IMR-90 (cell line): Measurements from ENCODE around the gene ZCCHC14. TPM values are rescaled to one million over a fixed set of nuclear protein-coding genes. Genes with fewer than 3 reads are reported as not detected.

Experiments used
- ATAC-seq: fragments of 200-7000 bp; cut with Tn5 transposase; 2 replicates; pipeline ENCODE4 v1.9.1; 2020; ENCODE audit warnings: low read depth, mild to moderate bottlenecking, moderate library complexity
- BruUV-seq: library from RNA; stranded (reverse); fragments of 400-500 nt; replicated peaks from 2 replicates; lab custom pipeline; 2021; lab: Mats Ljungman, UMichigan
- CTCF ChIA-PET: fragments of 300-600 bp; formaldehyde crosslinking; extraction: SDS; loops from one replicate; lab custom pipeline; 2021; ENCODE audit warnings: antibody characterized with exemption; lab: Yijun Ruan, JAX
- POLR2A ChIA-PET: fragments of 300-600 bp; sonication (Branson Sonifier 250); formaldehyde crosslinking; loops from one replicate; lab custom pipeline; 2022; ENCODE audit warnings: antibody characterized with exemption; ENCODE audit not compliant: unreplicated experiment; lab: Charles Lee
- DNase-seq: peaks from one replicate; pipeline ENCODE4 v3.0.0; 2013
- H2AFZ ChIP-seq: replicated peaks from 2 replicates; pipeline ENCODE3; 2013; ENCODE audit warnings: low read length, mild to moderate bottlenecking; ENCODE audit not compliant: poor library complexity
- H2AK5ac ChIP-seq: 2 replicates; pipeline ENCODE4 v1.6.1; 2013; ENCODE audit warnings: low read depth, low read length, inconsistent platforms
- H2AK9ac ChIP-seq: replicated peaks from 2 replicates; pipeline ENCODE3; 2013; ENCODE audit warnings: mild to moderate bottlenecking, low read depth, low read length, moderate library complexity; ENCODE audit not compliant: poor library complexity
- H2BK120ac ChIP-seq: 2 replicates; pipeline ENCODE4 v1.6.1; 2013; ENCODE audit warnings: low read depth, low read length, inconsistent platforms
- H2BK15ac ChIP-seq: 3 replicates; pipeline ENCODE4 v1.6.1; 2013; ENCODE audit warnings: low read depth, low read length, inconsistent platforms
- H2BK20ac ChIP-seq: 2 replicates; pipeline ENCODE4 v1.6.1; 2013; ENCODE audit warnings: low read depth, mild to moderate bottlenecking, inconsistent platforms, low read length, moderate library complexity
- H2BK5ac ChIP-seq: 2 replicates; pipeline ENCODE4 v1.6.1; 2013; ENCODE audit warnings: mild to moderate bottlenecking, low read depth, low read length, inconsistent platforms; ENCODE audit not compliant: poor library complexity, severe bottlenecking
- H3K14ac ChIP-seq: replicated peaks from 2 replicates; pipeline ENCODE4 v1.6.1; 2013; ENCODE audit warnings: low read depth, low read length, inconsistent platforms
- H3K18ac ChIP-seq: 2 replicates; pipeline ENCODE4 v1.6.1; 2013; ENCODE audit warnings: low read depth, low read length, control low read depth
- H3K23ac ChIP-seq: 2 replicates; pipeline ENCODE4 v1.6.1; 2013; ENCODE audit warnings: low read depth, low read length, inconsistent platforms
- H3K27ac ChIP-seq: 2 replicates; pipeline ENCODE4 v1.5.1; 2013; ENCODE audit warnings: mild to moderate bottlenecking, control low read depth, low read length; ENCODE audit not compliant: insufficient read depth
- H3K27me3 ChIP-seq: 2 replicates; pipeline ENCODE4 v1.6.1; 2013; ENCODE audit warnings: low read length; ENCODE audit not compliant: control insufficient read depth, insufficient read depth
- H3K36me3 ChIP-seq: 2 replicates; pipeline ENCODE4 v1.6.1; 2013; ENCODE audit warnings: low read length, mixed read lengths; ENCODE audit not compliant: control insufficient read depth, insufficient read depth
- H3K4ac ChIP-seq: 2 replicates; pipeline ENCODE4 v1.6.1; 2013; ENCODE audit warnings: low read depth, low read length, inconsistent platforms
- H3K4me1 ChIP-seq: 2 replicates; pipeline ENCODE4 v1.6.1; 2013; ENCODE audit warnings: low read length, mixed read lengths; ENCODE audit not compliant: control insufficient read depth, insufficient read depth
- H3K4me2 ChIP-seq: 2 replicates; pipeline ENCODE4 v1.6.1; 2013; ENCODE audit warnings: low read depth, mild to moderate bottlenecking, control low read depth, low read length, moderate library complexity
- H3K4me3 ChIP-seq: 2 replicates; pipeline ENCODE4 v1.5.1; 2013; ENCODE audit warnings: low read depth, mild to moderate bottlenecking, control low read depth, low read length, moderate library complexity; ENCODE audit not compliant: insufficient read depth
- H3K56ac ChIP-seq: 2 replicates; pipeline ENCODE4 v1.6.1; 2013; ENCODE audit warnings: low read length, inconsistent platforms; ENCODE audit not compliant: insufficient read depth; ENCODE audit errors: extremely low read depth
- H3K79me1 ChIP-seq, 2 experiments: 2 replicates each; pipeline ENCODE4 v1.6.1; 2013; ENCODE audit warnings: low read length in 2 of 2, inconsistent platforms in 1 of 2, low read depth in 1 of 2
- H3K9ac ChIP-seq: 2 replicates; pipeline ENCODE4 v1.6.1; 2013; ENCODE audit warnings: low read depth, low read length, control low read depth
- H3K9me1 ChIP-seq: 2 replicates; pipeline ENCODE4 v1.6.1; 2013; ENCODE audit warnings: low read length, inconsistent platforms; ENCODE audit not compliant: insufficient read depth
- H3K9me3 ChIP-seq: 2 replicates; pipeline ENCODE4 v1.6.1; 2013; ENCODE audit warnings: low read length; ENCODE audit not compliant: control insufficient read depth, insufficient read depth
- H4K20me1 ChIP-seq: 2 replicates; pipeline ENCODE4 v1.6.1; 2013; ENCODE audit warnings: low read length, inconsistent platforms; ENCODE audit not compliant: insufficient read depth
- H4K5ac ChIP-seq: 2 replicates; pipeline ENCODE4 v1.6.1; 2013; ENCODE audit warnings: mild to moderate bottlenecking, low read depth, low read length, control low read depth
- H4K8ac ChIP-seq, 2 experiments: 2 replicates each; pipeline ENCODE4 v1.6.1; 2013; ENCODE audit warnings: low read depth in 2 of 2, low read length in 2 of 2, control low read depth in 1 of 2, inconsistent platforms in 1 of 2
- H4K91ac ChIP-seq: 2 replicates; pipeline ENCODE4 v1.6.1; 2013; ENCODE audit warnings: low read depth, low read length, inconsistent platforms; ENCODE audit not compliant: insufficient read depth
- FOS ChIP-seq: fragments of 150-350 bp; IDR thresholded peaks from 2 replicates; pipeline ENCODE4 v1.6.1; 2016; ENCODE audit warnings: low read depth, low read length
- MAFK ChIP-seq: IDR thresholded peaks from 2 replicates; pipeline ENCODE4 v1.6.1; 2012; ENCODE audit warnings: low read depth, low read length, improper control_type of control experiment
- MAZ ChIP-seq: IDR thresholded peaks from 2 replicates; pipeline ENCODE4 v1.6.1; 2012; ENCODE audit warnings: low read depth, mild to moderate bottlenecking, low read length, improper control_type of control experiment, moderate library complexity, borderline replicate concordance
- MXI1 ChIP-seq: IDR thresholded peaks from 2 replicates; pipeline ENCODE4 v1.6.1; 2012; ENCODE audit warnings: low read depth, mild to moderate bottlenecking, low read length, moderate library complexity, borderline replicate concordance
- NFE2L2 ChIP-seq: fragments of 150-350 bp; IDR thresholded peaks from 2 replicates; pipeline ENCODE4 v1.6.1; 2016; ENCODE audit warnings: low read depth, mild to moderate bottlenecking, low read length
- WGBS, 2 experiments: methylation state at CpG; one replicate each; pipeline versions ENCODE4 v1.1.5 to v1.1.7; 2013; ENCODE audit warnings: missing lambda C conversion rate in 2 of 2; ENCODE audit not compliant: insufficient read length in 1 of 2; ENCODE audit errors: extremely low coverage in 2 of 2; 5-methylcytosine and 5-hydroxymethylcytosine counted together
- dilution Hi-C: fragments of 300-500 bp; cut with HindIII; formaldehyde crosslinking; loops from one replicate; pipeline ENCODE4 v1.14.3; 2018; ENCODE audit warnings: low sequenced_read_pairs; ENCODE audit not compliant: unreplicated experiment
- in situ Hi-C: fragments of 300-500 bp; cut with MboI; formaldehyde crosslinking; loops from 3 replicates; pipeline ENCODE4 v1.14.3; 2019; ENCODE audit warnings: low sequenced_read_pairs, inconsistent platforms, mixed read lengths
- intact Hi-C: fragments of 100-400 bp; cut with micrococcal nuclease; formaldehyde crosslinking; loops from 2 replicates; pipeline ENCODE4 v1.10.0; 2022
- polyA plus RNA-seq, 3 experiments: library from polyadenylated mRNA; depleted of rRNA; stranded (reverse); fragments of >200 nt; gene quantifications; 2 replicates each; pipeline ENCODE4 v1.2.3, GENCODE V29; 2012; ENCODE audit warnings: low replicate concordance in 1 of 3
- total RNA-seq: library from RNA; depleted of rRNA; stranded (reverse); fragments of >200 nt; gene quantifications from 2 replicates; pipeline ENCODE4 v1.2.3, GENCODE V29; 2012

Gene ZCCHC14
- total and polyA plus RNA-seq, 2 of the 4 experiments (the other 2 are of a cell fraction), result 2.5 to 5.3 TPM

DNA sequence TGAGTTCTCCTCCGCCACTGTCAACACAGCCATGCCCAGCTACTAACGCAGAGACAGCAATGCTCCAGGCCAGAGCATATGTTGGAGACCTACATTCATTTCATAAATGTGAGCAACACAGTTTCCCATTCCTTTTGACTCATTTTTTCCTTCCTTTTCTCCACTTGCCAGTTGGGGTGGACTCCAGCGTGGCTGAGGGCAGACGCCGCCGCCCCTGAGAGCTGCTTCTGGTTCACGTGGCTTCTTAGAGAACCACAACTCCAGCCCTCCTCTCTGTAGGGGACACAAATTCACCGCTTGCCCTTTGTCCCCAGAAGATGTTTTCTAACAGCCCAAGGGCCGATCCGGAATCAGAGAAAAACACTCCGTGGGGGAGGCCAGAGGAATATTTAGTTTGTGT lies 45.8 kb upstream of the ZCCHC14 start:
- Histone ChIP-seq H4K91ac (no peak overlapping the region), H3K9me1 (no peaks in the 10 kb centered on the region; the same call in 1 of the 2 replicates), H3K9ac (no peak overlapping the region), H2BK20ac (no peak overlapping the region), H3K4me3 (no peak overlapping the region), H3K27me3 (peaks cover 5% of the 10 kb centered on the region; the same call in 1 of the 2 replicates), H2BK5ac (no peak overlapping the region), H4K5ac (no peak overlapping the region), H3K36me3 (no peaks in the 10 kb centered on the region), H3K9me3 (peaks cover 11% of the 10 kb centered on the region), H3K14ac (peak overlapping the region; percentile 7; the same call in 1 of the 2 replicates), H3K27ac (no peak overlapping the region), H2AK9ac (no peak overlapping the region), H2AK5ac (no peak overlapping the region; the same call in 1 of the 2 replicates), H3K18ac (no peak overlapping the region), H3K79me1 (no peaks in the 10 kb centered on the region), H3K4me1 (peaks cover 11% of the 10 kb centered on the region), H4K20me1 (no peaks in the 10 kb centered on the region; the same call in 1 of the 2 replicates), H2BK15ac (no peak overlapping the region; the same call in 2 of the 3 replicates), H2BK120ac (no peak overlapping the region), H3K56ac (no peak overlapping the region), H2AFZ (peak overlapping the region; percentile 9), H3K4ac (no peak overlapping the region), H4K8ac (no peak overlapping the region), H3K4me2 (no peak overlapping the region), H3K23ac (no peak overlapping the region)
- ChIA-PET CTCF (no interaction called here), POLR2A (no interaction called here)
- BruUV-seq, result no TSS peak
- dilution Hi-C loops (no loop called here), in situ Hi-C loops (no loop called here), intact Hi-C loops (no loop called here)
- WGBS, 2 experiments, result 78% methylated on average over 8 of the region's 11 CpGs; no CpG with 5 or more reads in 1 of the 2 experiments
- ATAC-seq (no peak), DNase-seq (peak; percentile 44)
- TF ChIP-seq NFE2L2, result no peak
- no peak for TF ChIP-seq MAFK
- no peak for TF ChIP-seq MXI1
- TF ChIP-seq MAZ, result no peak
- TF ChIP-seq FOS, result no peak
